HG03432 (cell line): ENCODE data around the gene WDR82.

ENCODE experiments used
- ATAC-seq: cut with Tn5 transposase; IDR thresholded peaks from one replicate; pipeline ENCODE4 v1.9.1; 2021; ENCODE audit warnings: mild to moderate bottlenecking, moderate library complexity; ENCODE audit not compliant: unreplicated experiment

WDR82 gene

DNA sequence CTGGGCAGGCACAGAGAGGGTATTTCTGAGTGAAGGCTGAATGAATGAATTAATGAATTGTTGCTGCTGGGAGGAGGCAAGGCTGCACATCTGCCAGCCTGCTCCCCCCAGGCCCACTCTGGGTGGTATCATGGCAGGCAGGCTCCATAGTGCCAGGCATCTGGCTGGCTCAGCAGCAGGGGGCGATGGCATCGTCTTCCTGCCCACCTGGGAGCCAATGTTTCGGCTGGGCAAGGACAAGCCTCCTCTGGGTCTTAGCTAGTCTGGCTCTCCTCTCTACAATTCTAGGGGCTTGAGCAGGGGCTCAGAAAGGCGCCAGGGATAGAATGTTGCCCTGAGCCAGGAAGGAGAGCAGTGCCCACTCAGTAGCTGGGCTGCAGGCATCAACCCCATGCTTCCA lies 51.3 kb downstream of the WDR82 start:
- ATAC-seq: no peak

DNA sequence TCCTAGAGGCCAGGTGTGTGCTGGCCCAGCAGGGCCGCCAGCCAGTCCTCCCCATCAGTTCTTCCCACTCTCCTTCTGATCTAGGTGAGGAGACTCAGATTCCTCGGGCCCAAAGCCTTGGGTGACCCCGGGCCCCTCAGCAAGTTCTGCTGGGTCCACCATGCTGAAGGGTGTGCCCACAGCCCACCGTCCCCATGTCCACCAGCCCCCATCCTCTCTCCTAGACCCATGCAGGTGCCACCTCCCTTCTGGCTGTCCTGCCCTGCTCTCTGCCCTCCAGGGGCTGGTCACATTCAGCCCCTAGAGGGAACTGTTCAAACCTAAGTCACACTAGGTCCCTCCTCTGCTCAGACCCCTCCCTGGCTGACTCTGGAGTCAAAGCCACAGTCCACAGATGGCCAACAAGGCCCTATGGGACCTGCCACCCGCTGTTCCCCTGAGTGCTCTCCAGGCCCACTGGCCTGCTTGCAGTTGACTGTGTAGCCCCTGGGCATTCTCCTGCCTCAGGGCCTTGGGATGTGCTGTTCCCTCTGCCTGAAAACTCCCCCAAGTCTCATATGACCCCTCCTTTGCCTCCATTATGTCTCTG lies 52.1 kb downstream of the WDR82 start:
- peak; percentile 11 for ATAC-seq

DNA sequence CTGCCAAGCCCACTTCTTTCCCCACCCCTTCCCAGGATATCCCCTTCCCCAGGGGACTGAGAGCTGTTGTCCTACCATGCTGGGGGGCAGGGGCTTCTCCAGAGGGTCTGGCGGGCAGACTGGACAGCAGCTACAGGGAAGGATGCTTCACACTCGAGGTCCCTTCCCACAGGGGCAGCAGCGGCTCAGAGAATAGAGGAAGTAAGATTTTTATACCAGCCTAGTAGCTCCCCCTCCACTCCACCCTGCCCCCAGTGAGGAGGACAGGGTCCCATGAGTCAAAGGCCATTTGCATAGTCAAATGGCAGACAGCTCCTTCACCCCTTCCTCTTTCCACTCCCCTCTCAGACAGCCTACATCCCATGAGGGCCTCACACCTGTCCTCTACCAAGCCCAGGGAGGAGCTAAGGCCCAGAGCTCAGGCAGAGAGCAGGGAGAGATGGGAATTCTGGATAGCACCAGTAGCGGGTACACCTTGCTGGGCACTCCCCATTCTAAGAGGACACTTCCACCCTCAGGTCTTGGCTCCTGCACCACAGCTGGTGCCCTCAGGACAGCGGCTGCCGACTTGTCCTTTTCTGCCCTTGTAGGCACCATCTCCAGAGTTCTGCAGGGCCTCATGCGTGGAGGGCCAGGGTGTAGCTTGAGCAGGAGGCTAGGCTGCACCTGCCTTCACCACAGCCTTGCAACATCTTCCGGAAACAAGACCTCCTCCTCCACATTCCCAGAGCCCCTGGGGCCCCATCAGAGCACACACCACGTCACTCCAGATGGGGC lies 52.8 kb downstream of the WDR82 start, which contains the start of gene TLR9:
TSS of gene TLR9 (minus strand) at position 194 of the 777 bp plus-strand sequence. CDS start at position 78, 116 bp downstream.
- ATAC-seq: peak; percentile 75

DNA sequence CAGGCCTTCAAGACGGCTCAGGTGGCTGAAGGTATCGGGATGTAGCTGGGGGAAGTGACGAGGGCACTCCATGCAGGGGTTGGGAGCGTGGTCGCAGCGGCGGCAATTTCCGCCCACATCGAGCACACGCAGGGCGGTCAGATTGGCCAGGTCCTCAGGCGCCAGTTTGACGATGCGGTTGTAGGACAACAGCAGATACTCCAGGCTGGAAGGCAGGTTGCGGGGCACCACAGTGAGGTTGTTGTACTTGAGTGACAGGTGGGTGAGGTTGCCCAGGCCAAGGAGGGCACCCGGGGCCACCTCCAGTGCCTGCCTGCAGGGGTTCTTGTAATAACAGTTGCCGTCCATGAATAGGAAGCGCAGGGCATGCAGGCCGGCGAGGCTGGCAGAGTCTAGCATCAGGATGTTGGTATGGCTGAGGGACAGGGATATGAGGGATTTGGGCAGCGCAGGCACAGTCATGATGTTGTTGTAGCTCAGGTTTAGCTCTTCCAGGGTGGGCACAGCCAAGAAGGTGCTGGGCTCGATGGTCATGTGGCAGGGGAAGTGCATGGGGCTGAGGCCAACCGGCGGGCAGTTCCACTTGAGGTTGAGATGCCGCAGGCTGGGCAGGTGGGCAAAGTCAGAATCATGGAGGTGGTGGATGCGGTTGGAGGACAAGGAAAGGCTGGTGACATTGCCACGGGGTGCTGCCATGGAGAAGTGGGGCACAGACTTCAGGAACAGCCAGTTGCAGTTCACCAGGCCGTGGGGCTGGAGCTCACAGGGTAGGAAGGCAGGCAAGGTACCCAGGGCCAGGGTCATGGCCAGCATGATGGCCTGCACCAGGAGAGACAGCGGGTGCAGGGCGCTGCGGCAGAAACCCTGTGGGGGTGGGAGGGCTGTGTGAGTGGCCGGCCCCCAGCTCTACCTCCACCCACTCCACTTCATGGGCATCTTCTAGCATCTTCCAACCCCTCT lies 54.7 kb downstream of the WDR82 start:
- ATAC-seq: no peak

DNA sequence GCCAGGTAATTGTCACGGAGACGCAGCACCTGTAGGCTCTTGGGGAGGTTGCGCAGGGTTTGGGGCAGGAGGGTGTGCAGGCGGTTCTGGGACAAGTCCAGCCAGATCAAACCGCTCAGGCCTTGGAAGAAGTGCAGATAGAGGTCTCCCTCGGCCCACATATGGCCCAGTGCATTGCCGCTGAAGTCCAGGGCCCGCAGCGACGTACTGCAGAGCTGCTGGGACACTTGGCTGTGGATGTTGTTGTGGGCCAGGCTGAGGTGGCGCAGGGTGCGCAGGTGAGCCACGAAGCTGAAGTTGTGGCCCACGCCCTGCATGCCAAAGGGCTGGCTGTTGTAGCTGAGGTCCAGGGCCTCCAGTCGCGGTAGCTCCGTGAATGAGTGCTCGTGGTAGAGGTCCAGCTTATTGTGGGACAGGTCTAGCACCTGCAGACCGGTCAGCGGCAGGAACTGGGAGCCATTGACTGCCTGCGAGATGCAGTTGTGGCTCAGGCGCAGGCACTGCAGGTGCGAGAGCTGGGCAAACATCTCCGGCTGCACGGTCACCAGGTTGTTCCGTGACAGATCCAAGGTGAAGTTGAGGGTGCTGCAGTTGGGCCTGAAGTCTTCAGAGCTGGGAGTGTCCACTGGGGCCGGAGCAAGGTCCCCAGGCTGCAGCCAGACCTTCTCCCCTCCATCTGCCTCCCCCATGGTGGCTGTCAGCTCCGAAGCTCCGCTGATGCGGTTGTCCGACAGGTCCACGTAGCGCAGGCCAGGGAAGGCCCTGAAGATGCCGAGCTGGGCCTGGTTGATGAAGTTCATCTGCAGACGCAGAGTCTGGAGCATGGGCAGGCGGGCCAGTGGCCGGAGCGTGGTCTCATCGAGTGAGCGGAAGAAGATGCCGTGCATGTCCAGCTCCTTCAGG lies 55.9 kb downstream of the WDR82 start:
- no peak for ATAC-seq

DNA sequence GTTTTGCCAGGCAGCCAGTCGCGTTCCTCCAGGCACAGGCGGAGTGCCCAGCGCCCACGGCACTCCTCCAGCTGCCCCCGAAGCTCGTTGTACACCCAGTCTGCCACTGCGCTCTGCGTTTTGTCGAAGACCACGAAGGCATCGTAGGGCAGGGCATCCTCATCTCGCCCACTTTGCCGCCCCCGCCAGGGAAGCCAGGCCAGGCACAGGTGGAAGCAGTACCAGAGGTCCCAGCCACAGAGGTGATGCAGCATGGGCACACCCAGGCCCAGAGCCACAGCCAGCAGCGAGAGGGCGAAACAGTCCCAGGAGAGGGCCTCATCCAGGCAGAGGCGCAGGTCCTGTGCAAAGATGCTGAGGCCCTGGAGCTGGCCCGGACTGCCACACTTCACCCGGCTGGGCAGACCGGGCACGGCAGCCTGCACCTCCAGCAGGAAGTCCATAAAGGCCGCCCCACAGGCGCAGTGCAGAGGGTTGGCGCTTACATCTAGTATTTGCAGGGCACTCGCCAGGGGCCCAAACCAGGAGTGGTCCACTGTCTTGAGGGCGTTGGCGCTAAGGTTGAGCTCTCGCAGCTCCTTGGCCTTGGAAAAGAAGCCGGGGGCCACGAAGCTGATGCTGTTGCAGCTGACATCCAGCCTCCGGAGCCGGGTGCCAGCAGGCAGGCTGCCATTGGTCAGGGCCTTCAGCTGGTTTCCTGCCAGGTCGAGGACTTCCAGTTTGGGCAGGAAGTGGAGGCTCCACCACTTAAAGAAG lies 56.7 kb downstream of the WDR82 start:
- no peak for ATAC-seq

DNA sequence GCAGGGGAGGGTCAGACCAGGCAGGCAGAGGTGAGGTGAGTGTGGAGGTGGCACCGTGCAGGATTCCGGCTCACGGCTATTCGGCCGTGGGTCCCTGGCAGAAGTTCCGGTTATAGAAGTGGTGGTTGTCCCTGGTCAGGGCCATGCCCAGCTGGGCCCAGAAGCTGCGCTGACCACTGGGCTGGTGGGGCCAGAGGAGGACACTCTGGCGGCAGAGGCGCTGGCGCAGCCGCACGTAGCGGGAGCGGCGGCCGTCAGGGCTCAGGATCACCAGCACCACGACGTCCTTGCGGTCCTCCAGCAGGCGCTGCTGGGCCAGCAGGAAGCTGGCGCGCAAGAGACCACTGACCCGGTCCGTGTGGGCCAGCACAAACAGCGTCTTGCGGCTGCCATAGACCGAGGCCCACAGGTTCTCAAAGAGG lies 57.3 kb downstream of the WDR82 start:
- ATAC-seq: no peak

DNA sequence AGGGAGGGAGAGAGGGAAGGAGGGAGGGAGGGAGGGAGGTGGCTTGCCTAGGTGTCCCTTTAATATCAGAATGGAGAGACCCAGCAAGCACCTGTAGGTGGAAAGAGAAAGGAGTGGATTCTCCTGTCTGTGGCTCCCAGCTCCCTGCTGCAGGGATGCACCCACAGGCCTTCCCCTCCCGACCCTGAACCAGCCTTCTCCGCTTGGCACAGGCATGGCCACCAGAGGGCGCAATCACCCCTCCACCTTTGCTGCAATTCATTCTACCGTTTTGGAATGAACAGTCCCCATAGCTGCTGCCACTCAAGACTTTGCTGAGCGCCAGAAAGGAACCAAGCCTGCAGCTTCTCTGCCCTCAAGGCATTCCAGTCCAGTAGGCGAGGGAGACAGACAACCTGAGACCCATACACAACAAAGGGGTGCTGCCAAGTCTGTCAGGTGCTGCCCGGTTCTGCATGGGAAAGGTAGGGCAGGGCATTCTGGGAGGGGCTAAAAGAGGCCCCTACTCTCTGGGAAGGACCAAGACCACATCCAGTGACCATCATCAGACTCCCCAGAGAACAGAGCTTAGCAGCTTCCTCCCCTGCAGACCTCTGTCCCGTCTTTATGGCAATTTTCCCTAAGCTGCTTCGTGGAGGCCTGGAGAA lies 57.9 kb downstream of the WDR82 start:
- no peak for ATAC-seq

DNA sequence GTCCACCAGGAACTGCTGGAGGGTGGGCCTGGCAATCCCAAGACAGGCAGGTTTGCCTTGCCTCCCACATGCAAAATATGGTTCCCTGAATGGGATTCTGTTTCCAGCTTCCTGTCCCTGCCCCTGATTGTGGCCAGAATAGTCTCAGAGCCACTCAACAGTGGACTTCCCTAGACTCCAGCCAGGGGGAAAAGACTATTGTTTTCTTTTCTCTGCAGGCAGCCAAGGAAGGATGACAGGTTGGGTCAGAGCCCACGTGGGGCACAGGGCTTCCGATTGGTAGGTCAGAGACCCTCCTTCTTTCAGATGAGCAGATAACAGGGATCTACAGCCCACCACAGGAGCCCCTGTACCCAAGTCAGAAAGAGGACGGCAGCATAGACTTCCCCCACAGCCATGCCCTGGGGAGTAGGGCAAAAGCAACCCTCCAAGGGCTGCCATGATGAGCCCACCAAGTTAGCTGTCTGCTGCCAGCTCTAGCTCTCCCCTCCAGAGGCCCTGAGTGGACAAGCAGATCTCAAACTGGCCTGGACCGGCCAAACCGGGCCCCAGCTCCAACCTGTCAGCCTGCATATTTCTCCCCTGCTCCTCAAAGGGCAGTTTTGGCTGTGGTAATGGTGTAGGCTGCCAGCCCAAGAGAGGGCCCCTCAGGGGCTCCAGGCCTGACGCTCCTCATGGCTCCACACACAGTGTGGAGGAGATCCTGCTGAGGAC lies 59.4 kb downstream of the WDR82 start:
- no peak for ATAC-seq

DNA sequence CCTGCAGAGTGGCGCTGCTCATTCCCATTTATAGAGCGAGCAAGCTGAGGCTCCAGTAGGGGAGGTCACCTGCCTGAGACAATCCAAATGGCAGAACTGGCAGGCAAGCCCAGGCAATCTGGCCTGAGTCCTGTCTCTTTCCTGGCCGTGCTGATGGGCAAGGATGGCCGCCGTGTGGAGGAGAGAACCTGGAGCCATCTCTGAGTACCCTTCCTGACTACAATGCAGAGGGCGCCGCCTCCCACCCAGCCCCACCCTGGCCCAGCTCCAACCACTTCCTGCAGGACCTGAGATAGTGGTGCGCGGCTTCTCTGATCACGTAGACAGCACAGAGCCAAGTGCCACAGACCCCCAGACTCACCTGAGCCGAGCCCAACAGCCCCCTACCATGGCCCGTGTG lies 60.0 kb downstream of the WDR82 start:
- no peak for ATAC-seq

DNA sequence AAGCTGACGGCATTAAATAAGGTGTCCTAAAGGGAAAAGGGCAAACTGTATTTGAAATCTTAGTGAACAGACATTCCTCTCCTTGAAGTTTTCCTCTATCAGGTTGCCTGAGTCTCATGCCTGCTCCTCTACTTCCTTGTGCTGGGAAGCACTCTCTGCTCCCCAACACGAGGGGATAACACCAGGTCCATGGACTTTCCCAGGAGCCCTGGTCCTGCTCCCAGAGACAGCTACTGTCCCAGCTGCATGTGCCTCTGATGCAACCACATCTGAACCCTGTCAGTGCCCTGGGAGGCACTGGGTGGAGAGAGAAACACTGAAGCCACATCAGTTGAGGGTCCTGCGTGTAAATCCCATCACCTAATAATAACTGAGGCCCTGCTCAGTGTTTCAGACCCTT lies 60.4 kb downstream of the WDR82 start:
- no peak for ATAC-seq

DNA sequence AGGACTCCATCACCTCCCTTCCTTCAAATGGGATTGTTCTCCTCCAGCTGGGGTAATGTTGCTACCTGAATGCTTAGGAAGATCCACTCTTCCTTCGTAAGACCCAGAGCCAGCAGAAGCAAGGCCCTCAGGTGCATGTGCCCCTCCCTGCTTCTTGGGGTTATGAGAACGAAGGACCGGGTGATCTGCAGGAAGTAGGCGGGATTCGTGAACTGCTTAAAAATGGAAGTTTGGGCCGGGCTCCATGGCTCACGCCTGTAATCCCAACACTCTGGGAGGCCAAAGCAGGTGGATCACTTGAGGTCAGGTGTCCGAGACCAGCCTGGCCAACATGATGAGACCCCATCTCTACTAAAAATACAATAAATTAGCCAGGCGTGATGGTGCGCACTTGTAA lies 61.0 kb downstream of the WDR82 start:
- ATAC-seq: no peak

DNA sequence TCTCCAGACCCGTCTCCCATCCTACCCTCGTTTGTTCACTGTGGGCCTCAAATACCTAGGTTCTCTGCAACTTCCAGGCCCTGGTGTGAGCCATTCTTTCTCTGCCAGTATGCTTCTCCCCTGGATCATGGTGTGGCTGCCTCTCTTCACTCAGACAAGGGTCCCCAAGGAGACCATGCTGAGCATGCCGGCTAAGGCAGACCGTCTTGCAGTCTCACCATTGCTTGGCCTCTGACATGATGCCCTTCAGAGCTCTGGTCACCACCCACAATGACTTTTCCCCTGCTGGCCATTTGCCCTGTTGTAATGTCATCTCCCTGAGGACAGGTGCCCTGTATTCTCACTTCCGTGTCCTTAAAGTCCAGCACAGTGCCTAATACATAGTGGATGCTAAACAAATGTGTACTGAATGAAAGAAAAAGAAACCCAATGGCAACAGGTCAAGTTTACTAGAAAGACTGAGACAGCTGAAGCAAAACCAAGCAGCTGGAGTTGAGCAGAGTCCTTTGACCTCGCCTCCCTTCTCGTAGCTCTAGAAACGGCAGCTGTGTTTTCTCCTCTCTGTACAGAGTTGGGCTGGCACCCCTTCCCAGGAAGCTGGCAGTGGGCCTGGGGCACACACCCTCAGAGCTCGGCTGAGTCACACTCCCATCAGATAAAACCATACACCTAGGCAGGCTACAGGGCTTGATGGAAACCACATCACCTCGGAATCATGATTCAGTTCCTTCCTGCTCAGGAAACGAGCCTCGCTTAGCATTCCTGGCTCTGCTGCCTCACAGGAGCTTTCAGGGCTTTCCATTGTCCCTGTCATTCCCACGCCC lies 61.7 kb downstream of the WDR82 start:
- ATAC-seq: no peak

DNA sequence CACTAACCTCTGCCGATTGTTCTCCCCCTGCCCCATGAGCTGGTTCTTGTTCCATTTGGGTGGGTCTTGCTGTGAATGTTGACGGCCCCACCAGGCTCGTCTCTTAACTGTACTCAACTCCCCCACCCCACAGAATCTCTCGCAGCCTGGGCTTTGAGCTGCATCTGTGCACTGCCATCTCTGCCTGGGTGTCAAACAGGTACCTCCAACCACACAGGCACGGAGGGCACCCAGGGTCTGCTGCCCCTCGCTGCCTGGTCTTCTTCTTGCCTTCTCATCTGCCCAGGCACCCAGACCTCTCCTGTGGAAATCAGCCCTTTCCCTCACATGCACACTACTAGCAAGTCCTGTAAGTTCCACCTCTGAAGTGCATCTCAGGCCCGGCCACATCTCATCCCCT lies 63.1 kb downstream of the WDR82 start:
- ATAC-seq: no peak

DNA sequence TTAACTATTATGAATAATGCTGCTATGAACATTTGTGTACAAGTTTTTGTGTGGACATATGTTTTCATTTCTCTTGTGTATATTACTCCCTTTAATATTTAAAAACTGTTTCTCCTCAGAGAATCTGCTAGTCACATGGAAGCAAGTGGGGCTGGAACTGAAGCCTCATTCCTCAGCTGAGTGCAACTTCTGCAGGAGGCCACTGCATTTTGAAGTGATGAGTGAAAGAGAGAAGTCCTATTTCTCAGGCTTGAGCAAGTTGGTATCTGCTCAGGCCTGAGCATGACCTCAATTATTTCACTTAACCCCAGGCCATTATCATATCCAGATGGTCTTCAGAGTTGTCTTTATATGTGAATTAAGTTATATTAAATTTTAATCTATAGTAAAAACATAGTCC lies 64.5 kb downstream of the WDR82 start:
- no peak for ATAC-seq

DNA sequence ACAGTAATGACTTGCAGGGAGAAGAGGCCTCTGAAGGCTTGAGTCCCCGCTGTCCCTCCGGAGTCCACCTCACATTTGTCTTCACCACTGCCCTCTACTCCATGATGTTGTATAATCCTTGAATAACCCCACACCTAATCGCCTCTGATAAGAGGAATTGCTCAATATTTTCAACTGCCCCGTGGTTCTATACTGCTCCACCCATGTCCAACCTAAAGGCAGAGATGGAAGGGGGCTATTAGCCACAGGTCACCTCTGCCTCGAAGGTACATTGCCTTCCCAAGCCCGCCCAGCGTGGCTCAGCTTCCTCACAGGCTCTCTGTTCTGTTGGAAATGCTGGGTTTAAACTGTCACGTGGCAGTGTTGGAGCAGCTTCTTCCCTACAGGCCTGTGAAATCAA lies 65.4 kb downstream of the WDR82 start:
- ATAC-seq: no peak

DNA sequence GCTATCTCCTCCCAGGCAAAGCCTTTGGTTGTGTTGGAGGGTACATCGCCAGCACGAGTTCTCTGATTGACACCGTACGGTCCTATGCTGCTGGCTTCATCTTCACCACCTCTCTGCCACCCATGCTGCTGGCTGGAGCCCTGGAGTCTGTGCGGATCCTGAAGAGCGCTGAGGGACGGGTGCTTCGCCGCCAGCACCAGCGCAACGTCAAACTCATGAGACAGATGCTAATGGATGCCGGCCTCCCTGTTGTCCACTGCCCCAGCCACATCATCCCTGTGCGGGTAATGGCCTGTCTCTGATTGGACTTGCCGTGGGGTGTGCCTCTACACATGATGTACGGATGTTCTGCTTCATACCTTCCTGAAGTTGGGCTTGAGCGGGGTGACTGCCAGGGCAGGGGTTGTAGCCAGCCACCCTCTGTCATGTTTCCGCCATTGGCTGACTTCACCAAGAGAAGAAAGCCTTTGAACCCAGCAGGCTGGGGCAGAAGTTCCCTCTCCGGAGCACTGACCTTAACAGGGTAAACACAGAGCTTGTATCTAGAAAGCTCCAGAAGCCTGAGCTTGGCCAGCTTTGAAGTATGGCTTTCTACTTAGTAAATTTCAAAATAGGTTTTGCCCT lies 67.1 kb downstream of the WDR82 start:
- ATAC-seq: no peak
